Loucy (cell line): ENCODE results near the gene PRM3.

Experiments
- EZH2phosphoT487 ChIP-seq: fragments of 200-600 bp; IDR thresholded peaks from 2 replicates; pipeline ENCODE4 v1.6.1; 2018; ENCODE audit warnings: antibody characterized with exemption, mild to moderate bottlenecking, moderate library complexity, borderline replicate concordance
- TF ChIP-seq, protein P1 (sequence below): fragments of 200-600 bp; sonication (generic); conservative IDR thresholded peaks from 2 replicates; pipeline ENCODE4 v1.5.1; 2014; ENCODE audit warnings: mild to moderate bottlenecking, antibody characterized with exemption, low read length

DNA sequence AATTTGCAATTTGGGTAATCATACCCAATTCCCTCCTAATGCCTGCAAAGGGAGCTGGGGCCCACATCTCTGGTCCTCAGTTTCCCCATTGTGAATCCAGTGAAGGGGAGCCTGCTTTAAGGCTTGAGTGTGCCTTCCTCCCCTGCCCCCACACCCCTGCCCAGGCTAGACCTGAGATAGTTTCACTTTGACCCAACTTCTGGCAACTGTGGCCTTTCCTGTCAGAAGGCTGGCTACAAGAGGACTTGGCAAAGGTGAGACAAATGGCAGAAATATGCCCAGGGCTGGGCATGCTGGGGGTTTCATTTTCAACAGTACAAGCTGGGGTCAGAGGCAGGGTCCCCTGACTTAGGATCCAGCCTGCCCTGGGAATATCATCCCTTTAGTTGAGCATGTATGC is 27.4 kb downstream of the PRM3 start:
- TF ChIP-seq, protein P1, sequence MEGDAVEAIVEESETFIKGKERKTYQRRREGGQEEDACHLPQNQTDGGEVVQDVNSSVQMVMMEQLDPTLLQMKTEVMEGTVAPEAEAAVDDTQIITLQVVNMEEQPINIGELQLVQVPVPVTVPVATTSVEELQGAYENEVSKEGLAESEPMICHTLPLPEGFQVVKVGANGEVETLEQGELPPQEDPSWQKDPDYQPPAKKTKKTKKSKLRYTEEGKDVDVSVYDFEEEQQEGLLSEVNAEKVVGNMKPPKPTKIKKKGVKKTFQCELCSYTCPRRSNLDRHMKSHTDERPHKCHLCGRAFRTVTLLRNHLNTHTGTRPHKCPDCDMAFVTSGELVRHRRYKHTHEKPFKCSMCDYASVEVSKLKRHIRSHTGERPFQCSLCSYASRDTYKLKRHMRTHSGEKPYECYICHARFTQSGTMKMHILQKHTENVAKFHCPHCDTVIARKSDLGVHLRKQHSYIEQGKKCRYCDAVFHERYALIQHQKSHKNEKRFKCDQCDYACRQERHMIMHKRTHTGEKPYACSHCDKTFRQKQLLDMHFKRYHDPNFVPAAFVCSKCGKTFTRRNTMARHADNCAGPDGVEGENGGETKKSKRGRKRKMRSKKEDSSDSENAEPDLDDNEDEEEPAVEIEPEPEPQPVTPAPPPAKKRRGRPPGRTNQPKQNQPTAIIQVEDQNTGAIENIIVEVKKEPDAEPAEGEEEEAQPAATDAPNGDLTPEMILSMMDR = no peak
- TF ChIP-seq EZH2phosphoT487 = no peak
